ENCODE measurements around the gene ST8SIA5.
A peak's percentile ranks its signal among the peaks of the same experiment; 100 is the strongest.

DNA sequence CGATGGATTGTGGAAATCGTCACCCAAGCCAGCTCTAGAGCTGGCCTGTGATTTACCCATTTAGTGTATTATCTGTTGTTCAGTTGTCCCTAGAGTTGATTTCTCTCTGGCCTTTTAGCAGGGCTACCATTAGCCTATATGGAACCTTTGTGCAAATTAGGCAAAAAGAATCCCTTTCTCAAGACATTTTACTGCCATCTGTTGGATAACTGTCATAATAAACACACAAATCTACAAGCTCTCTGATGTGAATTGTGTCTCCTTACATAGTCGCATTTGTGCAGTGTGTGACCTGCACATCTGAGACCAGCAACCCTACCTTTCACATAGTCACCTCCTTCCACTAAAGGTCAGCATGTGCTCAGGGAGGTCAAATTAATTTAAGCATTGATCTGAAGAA is 133.9 kb downstream of the ST8SIA5 start:
- TF ChIP-seq, protein P1, sequence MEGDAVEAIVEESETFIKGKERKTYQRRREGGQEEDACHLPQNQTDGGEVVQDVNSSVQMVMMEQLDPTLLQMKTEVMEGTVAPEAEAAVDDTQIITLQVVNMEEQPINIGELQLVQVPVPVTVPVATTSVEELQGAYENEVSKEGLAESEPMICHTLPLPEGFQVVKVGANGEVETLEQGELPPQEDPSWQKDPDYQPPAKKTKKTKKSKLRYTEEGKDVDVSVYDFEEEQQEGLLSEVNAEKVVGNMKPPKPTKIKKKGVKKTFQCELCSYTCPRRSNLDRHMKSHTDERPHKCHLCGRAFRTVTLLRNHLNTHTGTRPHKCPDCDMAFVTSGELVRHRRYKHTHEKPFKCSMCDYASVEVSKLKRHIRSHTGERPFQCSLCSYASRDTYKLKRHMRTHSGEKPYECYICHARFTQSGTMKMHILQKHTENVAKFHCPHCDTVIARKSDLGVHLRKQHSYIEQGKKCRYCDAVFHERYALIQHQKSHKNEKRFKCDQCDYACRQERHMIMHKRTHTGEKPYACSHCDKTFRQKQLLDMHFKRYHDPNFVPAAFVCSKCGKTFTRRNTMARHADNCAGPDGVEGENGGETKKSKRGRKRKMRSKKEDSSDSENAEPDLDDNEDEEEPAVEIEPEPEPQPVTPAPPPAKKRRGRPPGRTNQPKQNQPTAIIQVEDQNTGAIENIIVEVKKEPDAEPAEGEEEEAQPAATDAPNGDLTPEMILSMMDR (IDR thresholded peaks at IDR 0.05), result peak in 1 of 6 experiments; percentile 24
- no peak for TF ChIP-seq POLR2A (IDR thresholded peaks at IDR 0.05)
